Thyroid gland (tissue), 4 donors: ENCODE data around the gene DOCK2.

ENCODE experiments used
- POLR2A ChIP-seq, 2 donors: fragments of 450-650 bp; IDR thresholded peaks; one replicate each; pipeline ENCODE4 v1.6.1; 2017; ENCODE audit warnings: antibody characterized with exemption in 2 of 2, mild to moderate bottlenecking in 2 of 2, moderate library complexity in 1 of 2
- TF ChIP-seq, protein P1 (sequence below), 6 experiments: fragments of 200-600 bp in 3 of 6; fragments of 450-650 bp in 3 of 6; sonication (generic) in 3 of 6; IDR thresholded peaks; one replicate each; pipeline ENCODE4 v1.5.1; 2016 to 2019; ENCODE audit warnings: antibody characterized with exemption in 6 of 6, mild to moderate bottlenecking in 2 of 6, inconsistent platforms in 1 of 6, moderate library complexity in 1 of 6

DNA sequence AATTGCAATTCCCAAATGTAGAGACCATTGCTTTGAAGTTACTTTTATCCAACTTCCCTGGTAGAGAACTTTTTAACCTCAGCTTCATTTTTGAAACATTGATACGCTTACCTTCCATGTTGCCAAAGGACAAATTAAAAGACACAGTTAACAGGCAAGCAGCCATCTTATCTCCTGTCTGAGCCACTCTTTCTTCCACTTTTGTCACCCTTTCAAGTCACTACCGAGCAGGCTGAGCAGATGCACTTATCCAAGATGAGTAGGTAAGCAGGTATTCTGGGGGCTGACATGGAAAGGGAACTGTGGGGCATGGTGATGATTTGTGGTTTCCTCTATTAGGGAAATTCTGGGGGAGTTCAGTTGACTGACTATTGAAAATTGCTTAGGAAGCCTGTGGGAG is 66.7 kb downstream of the DOCK2 start:
- TF ChIP-seq, protein P1, sequence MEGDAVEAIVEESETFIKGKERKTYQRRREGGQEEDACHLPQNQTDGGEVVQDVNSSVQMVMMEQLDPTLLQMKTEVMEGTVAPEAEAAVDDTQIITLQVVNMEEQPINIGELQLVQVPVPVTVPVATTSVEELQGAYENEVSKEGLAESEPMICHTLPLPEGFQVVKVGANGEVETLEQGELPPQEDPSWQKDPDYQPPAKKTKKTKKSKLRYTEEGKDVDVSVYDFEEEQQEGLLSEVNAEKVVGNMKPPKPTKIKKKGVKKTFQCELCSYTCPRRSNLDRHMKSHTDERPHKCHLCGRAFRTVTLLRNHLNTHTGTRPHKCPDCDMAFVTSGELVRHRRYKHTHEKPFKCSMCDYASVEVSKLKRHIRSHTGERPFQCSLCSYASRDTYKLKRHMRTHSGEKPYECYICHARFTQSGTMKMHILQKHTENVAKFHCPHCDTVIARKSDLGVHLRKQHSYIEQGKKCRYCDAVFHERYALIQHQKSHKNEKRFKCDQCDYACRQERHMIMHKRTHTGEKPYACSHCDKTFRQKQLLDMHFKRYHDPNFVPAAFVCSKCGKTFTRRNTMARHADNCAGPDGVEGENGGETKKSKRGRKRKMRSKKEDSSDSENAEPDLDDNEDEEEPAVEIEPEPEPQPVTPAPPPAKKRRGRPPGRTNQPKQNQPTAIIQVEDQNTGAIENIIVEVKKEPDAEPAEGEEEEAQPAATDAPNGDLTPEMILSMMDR (IDR thresholded peaks at IDR 0.05), result no peak
- TF ChIP-seq POLR2A (IDR thresholded peaks at IDR 0.05), result no peak
